A549 treated with AZD2906 at 1 μM for 4 hours (cell line): ENCODE measurements around the gene FRS2. TPM values are rescaled to one million over a fixed set of nuclear protein-coding genes. Genes with fewer than 3 reads are reported as not detected.

Experiments used
- total RNA-seq: library from RNA; stranded (reverse); fragments of 200-300 nt; extraction: Qiagen RNA extraction; gene quantifications from 5 replicates; pipeline ENCODE4 v1.2.3, GENCODE V29; 2022

Gene FRS2, protein sequence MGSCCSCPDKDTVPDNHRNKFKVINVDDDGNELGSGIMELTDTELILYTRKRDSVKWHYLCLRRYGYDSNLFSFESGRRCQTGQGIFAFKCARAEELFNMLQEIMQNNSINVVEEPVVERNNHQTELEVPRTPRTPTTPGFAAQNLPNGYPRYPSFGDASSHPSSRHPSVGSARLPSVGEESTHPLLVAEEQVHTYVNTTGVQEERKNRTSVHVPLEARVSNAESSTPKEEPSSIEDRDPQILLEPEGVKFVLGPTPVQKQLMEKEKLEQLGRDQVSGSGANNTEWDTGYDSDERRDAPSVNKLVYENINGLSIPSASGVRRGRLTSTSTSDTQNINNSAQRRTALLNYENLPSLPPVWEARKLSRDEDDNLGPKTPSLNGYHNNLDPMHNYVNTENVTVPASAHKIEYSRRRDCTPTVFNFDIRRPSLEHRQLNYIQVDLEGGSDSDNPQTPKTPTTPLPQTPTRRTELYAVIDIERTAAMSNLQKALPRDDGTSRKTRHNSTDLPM
- total RNA-seq, result 8.5 to 13.7 TPM (median 10.1 TPM) in 5 replicates

DNA sequence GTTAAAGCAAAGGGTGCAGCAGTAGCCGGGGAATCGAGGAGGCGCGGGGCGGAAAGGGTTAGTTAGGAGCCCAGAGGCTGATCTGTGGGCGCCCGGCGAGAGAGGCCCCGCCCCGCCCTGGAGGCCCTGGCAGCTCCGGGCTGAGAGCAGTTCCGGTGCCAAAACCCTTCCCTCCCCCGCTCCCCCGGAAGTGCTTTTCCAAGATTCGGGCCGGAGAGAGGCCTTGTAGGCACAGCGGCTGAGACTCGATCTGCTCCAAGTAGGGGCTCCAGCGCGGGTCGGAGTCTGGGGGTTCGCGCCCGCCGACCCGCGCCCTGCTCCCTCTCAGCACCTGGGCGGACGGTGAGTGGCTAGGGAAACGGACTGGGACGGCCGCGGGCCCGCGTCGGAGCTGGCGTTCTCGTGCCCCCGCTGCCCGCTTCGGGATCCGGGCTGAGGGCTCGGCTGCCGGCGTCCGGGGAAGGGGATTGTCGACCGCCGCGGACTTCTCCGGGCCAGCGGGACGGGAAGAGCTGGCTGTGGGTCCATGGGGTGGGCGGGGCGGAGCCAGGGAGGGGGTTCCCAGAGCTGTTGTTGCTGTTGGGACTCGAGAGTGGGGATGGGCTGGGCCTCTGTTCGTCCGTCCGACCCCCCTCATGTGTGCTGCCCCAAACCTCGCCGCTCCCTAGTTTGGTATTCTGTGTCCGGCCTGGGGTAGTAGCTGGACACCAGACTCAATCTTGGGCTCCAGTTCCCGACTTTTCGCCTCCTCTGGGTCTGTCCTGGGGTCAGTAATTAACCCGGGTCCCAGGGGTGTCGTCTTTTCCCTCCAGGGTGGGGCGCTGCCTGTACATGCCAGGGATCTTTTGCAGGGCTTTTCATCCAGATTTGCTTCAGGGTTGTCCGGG is at the start of gene FRS2:
TSS of gene FRS2 (plus strand) at position 200 of the 887 bp plus-strand sequence. CDS start 98,643 bp downstream, outside the sequence.

DNA sequence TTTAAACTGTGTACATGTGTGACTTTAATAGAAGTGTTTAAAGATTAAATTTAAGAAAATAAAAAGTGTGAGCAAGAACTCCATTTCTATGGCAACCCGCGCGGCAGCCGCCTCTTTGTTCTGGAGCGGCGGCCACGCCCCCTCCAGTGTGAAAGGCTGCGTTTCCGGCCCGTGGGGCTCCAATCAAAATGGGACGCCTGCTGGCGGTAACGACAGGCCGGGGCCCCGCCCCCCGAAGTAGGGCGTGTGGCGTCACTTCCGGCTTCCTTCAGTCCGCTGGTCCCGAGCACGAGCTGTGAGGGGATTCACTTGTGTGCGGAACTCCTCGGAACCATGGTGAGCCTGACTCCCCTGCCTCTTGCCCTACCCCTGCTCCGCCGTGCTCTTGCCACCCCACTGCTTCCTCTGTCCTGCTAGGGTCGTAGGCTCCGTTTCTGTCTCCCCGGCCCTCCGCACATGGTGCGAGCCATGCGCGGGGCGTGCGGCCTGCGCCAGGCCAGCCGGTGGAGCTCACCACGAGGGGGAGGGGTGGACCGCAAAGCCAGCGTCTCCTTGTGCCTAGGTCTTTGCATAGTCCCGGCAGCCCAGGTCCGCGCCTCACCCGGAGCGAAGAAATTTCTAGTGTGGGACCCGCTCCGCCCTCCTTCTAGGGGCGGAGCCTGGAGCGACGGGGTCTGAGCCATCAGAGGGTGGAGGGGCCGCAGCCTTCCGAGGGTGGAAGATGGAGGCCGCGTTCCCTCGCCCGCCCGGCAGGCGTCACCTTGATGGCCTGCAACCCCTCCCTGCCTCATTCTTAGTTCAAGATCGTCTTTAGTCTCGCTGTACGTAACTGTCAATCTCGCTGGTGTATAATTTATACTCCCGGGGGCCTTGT is 115.2 kb downstream of the FRS2 start, which contains the start of gene CCT2:
TSS of gene CCT2 (plus strand) at position 271 of the 874 bp plus-strand sequence. CDS start at position 334, 63 bp downstream.

DNA sequence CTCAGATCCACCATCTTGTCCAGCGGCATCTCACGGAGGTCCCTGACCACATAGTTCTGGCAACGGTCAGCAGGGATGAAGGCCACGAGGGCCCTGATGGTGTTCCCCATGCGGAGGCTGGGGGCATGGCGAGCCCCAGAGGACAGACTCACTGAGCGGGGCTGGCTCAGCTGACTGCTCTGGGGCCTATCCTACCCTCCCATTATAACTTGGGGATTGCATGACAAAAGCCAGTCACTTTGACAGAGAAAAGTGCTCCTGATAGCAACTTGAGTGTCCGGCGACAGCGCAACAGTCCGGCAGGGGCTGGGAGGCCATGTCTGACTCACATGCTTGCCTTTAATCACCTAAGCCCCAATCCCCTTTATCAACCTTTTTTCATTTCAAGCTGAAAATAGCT is 140.5 kb downstream of the FRS2 start, which contains the start of gene LRRC10:
TSS of gene LRRC10 (minus strand) at position 179 of the 400 bp plus-strand sequence. CDS start at position 110, 69 bp downstream.

Other genes with a start within 250 kb of the FRS2 start
- gene CPSF6, start 230.8 kb upstream of the FRS2 start, total RNA-seq, result 53.5 to 68.6 TPM (median 55.1 TPM) in 5 replicates
- 0.07 to 0.72 TPM (median 0.08 TPM) in 3 of 5 replicates, not detected in the others for gene LYZ, start 122.0 kb upstream of the FRS2 start, total RNA-seq
- 30.5 to 63.5 TPM (median 34.8 TPM) in 5 replicates for gene YEATS4, start 110.6 kb upstream of the FRS2 start, total RNA-seq
- gene CCT2, start 115.1 kb downstream of the FRS2 start, total RNA-seq, result 262 to 357 TPM (median 272 TPM) in 5 replicates
- not detected in 5 replicates for gene LRRC10, start 140.5 kb downstream of the FRS2 start, total RNA-seq
- gene BEST3, start 228.9 kb downstream of the FRS2 start, total RNA-seq, result 0.82 to 1.7 TPM (median 1.2 TPM) in 5 replicates